Spleen (tissue), 7 donors: ENCODE results near the gene ITGA7.

Source experiments
- CTCF ChIP-seq, 11 experiments: fragments of 200-600 bp in 7 of 11; fragments of 450-650 bp in 4 of 11; sonication (generic) in 4 of 11; IDR thresholded peaks in 8 of 11; conservative IDR thresholded peaks in 3 of 11; 1 replicate in 7 of 11; 2 replicates in 4 of 11; pipeline versions ENCODE4 v1.4.0 to v1.8.0; 2016 to 2021; ENCODE audit warnings: antibody characterized with exemption in 11 of 11, inconsistent platforms in 4 of 11, mild to moderate bottlenecking in 1 of 11
- POLR2A ChIP-seq, 3 donors: fragments of 450-650 bp; IDR thresholded peaks; one replicate each; pipeline ENCODE4 v1.5.1; 2017; ENCODE audit warnings: antibody characterized with exemption in 3 of 3, mild to moderate bottlenecking in 1 of 3
- POLR2AphosphoS5 ChIP-seq, 3 donors: sonication (generic); formaldehyde crosslinking; IDR thresholded peaks; one replicate each; pipeline ENCODE4 v1.5.1; 2017; ENCODE audit warnings: antibody characterized with exemption in 3 of 3
- donor health status: DM: no; HTN: no; CAD: no; lungs with moderate emphysema.
- donor health status: DM: no; HTN: no; CAD: no.
- donor health status: DM: no; HTN: no; CAD: no.

- TF ChIP-seq POLR2A (IDR thresholded peaks at IDR 0.05) (no peak), CTCF (IDR thresholded peaks at IDR 0.05 in 8 of 11, conservative IDR thresholded peaks at IDR 0.05 in 3 of 11) (peak in 4 of 11 experiments; percentile 23 to 39 (median 36)), POLR2AphosphoS5 (IDR thresholded peaks at IDR 0.05) (no peak)
Observed at GRCh38 chr12:55705782-55706402, 1.8 kb downstream of the ITGA7 start.
